ENCODE results near the gene KDM1A.

Gene KDM1A
- long read RNA-seq, partial matches to known transcripts: 17 of 25 reads
- long read RNA-seq, other reads (novel, unspliced or antisense): 5 of 25 reads

DNA sequence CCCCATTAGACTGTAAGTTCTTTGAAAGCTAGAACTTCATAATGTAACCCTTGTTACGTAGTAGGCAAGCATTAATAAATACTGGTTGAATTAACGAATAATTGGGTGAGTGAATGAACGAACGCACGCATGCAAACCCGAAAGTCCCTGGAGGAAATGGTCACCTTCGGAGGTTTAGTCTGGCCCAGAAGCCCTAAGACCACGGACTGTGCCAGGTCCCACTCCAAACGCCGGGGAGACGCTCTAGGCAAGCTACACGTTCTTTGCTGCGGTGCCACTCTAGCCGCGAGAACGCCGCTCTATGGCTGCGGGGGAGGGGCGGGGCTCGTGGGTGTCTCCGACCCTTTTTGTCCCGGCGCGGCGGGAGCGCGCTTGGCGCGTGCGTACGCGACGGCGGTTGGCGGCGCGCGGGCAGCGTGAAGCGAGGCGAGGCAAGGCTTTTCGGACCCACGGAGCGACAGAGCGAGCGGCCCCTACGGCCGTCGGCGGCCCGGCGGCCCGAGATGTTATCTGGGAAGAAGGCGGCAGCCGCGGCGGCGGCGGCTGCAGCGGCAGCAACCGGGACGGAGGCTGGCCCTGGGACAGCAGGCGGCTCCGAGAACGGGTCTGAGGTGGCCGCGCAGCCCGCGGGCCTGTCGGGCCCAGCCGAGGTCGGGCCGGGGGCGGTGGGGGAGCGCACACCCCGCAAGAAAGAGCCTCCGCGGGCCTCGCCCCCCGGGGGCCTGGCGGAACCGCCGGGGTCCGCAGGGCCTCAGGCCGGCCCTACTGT lies at the start of gene KDM1A:
KDM1A (plus strand) TSS at position 375 of the 769 bp plus-strand sequence; CDS start at position 504, 129 bp downstream.
- DNase-seq (ENCODE audit: low read depth in 1 of 2, low spot score in 1 of 2): peak; percentile 91 to 98
- H3K27me3 ChIP-seq (ENCODE audit: insufficient read depth, poor library complexity, severe bottlenecking): no peaks in the 10 kb centered on the region
- TF ChIP-seq SPI1 (IDR thresholded peaks at IDR 0.05; ENCODE audit: borderline replicate concordance, low read depth) (no peak), GABPA (IDR thresholded peaks at IDR 0.05; ENCODE audit: low read depth) (peak; percentile 49; the same call in 1 of the 2 replicates), POLR2AphosphoS5 (IDR thresholded peaks at IDR 0.05; ENCODE audit: low read depth) (peak; percentile 93)
- TF ChIP-seq, protein P1, sequence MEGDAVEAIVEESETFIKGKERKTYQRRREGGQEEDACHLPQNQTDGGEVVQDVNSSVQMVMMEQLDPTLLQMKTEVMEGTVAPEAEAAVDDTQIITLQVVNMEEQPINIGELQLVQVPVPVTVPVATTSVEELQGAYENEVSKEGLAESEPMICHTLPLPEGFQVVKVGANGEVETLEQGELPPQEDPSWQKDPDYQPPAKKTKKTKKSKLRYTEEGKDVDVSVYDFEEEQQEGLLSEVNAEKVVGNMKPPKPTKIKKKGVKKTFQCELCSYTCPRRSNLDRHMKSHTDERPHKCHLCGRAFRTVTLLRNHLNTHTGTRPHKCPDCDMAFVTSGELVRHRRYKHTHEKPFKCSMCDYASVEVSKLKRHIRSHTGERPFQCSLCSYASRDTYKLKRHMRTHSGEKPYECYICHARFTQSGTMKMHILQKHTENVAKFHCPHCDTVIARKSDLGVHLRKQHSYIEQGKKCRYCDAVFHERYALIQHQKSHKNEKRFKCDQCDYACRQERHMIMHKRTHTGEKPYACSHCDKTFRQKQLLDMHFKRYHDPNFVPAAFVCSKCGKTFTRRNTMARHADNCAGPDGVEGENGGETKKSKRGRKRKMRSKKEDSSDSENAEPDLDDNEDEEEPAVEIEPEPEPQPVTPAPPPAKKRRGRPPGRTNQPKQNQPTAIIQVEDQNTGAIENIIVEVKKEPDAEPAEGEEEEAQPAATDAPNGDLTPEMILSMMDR (IDR thresholded peaks at IDR 0.05; ENCODE audit: insufficient read depth, low read length): no peak
- TF ChIP-seq, protein P2, sequence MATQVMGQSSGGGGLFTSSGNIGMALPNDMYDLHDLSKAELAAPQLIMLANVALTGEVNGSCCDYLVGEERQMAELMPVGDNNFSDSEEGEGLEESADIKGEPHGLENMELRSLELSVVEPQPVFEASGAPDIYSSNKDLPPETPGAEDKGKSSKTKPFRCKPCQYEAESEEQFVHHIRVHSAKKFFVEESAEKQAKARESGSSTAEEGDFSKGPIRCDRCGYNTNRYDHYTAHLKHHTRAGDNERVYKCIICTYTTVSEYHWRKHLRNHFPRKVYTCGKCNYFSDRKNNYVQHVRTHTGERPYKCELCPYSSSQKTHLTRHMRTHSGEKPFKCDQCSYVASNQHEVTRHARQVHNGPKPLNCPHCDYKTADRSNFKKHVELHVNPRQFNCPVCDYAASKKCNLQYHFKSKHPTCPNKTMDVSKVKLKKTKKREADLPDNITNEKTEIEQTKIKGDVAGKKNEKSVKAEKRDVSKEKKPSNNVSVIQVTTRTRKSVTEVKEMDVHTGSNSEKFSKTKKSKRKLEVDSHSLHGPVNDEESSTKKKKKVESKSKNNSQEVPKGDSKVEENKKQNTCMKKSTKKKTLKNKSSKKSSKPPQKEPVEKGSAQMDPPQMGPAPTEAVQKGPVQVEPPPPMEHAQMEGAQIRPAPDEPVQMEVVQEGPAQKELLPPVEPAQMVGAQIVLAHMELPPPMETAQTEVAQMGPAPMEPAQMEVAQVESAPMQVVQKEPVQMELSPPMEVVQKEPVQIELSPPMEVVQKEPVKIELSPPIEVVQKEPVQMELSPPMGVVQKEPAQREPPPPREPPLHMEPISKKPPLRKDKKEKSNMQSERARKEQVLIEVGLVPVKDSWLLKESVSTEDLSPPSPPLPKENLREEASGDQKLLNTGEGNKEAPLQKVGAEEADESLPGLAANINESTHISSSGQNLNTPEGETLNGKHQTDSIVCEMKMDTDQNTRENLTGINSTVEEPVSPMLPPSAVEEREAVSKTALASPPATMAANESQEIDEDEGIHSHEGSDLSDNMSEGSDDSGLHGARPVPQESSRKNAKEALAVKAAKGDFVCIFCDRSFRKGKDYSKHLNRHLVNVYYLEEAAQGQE (IDR thresholded peaks at IDR 0.05; ENCODE audit: insufficient replicate concordance, low read depth): peak; percentile 62
- peak within 1 kb of the TSS; percentile 62 for H3K4me3 ChIP-seq (replicated peaks; ENCODE audit: insufficient read depth, low read length)
- H3K27ac ChIP-seq (replicated peaks): peak within 1 kb of the TSS; percentile 80

DNA sequence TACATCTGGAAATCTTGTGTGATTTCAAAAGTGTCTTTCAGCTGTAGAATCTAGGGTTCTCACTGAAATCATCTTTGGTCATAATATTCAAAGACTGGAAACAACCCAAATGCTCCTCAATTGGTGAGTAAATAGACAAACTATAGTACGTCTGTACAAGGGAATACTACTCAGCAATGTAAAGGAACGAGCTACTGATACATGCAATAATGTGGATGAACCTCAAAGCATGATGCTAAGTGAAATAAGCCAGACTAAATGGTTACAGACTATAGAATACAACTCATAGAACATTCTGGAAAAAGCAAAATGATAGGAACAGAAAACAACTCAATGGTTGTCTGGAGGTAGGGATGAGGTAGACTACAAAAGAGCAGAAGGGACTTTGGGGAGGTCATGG lies 49.2 kb upstream of the KDM1A start:
- H3K27ac ChIP-seq (replicated peaks): no peak overlapping the region
- no peak overlapping the region for H3K4me3 ChIP-seq (replicated peaks; ENCODE audit: insufficient read depth, low read length)
- DNase-seq (ENCODE audit: low read depth in 1 of 2, low spot score in 1 of 2): no peak
- peaks cover 25% of the 10 kb centered on the region for H3K27me3 ChIP-seq (ENCODE audit: insufficient read depth, poor library complexity, severe bottlenecking)
- TF ChIP-seq POLR2AphosphoS5 (IDR thresholded peaks at IDR 0.05; ENCODE audit: low read depth) (no peak), GABPA (IDR thresholded peaks at IDR 0.05; ENCODE audit: low read depth) (no peak), SPI1 (IDR thresholded peaks at IDR 0.05; ENCODE audit: borderline replicate concordance, low read depth) (no peak)
- TF ChIP-seq, protein P1 (IDR thresholded peaks at IDR 0.05; ENCODE audit: insufficient read depth, low read length): no peak
- TF ChIP-seq, protein P2 (IDR thresholded peaks at IDR 0.05; ENCODE audit: insufficient replicate concordance, low read depth): no peak

DNA sequence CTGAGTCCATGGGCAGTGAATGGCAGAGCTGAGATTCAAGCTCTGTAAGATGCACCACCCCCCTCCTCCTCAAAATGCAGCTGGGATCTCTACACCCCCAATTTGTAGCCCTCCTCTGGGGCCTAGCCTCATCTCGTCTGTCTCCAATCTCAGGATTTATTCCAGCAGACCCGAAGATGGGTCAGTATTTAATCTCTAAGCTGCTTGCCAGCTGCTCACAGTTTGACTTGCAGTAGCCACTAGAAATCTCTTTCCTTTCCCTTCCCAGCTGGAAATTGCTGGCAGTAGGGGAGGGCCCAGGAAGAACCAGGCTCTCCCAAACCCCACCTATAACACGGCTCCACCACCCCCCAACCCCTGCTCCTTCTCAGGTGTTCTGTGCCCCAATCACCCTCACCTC lies 48.1 kb upstream of the KDM1A start:
- H3K27me3 ChIP-seq (ENCODE audit: insufficient read depth, poor library complexity, severe bottlenecking): peaks cover 25% of the 10 kb centered on the region
- TF ChIP-seq SPI1 (IDR thresholded peaks at IDR 0.05; ENCODE audit: borderline replicate concordance, low read depth): no peak
- TF ChIP-seq, protein P1 (IDR thresholded peaks at IDR 0.05; ENCODE audit: insufficient read depth, low read length): no peak
- TF ChIP-seq, protein P2 (IDR thresholded peaks at IDR 0.05; ENCODE audit: insufficient replicate concordance, low read depth): no peak
- no peak for DNase-seq (ENCODE audit: low read depth in 1 of 2, low spot score in 1 of 2)
- no peak overlapping the region for H3K4me3 ChIP-seq (replicated peaks; ENCODE audit: insufficient read depth, low read length)
- no peak overlapping the region for H3K27ac ChIP-seq (replicated peaks)
